Stimulated activated CD4-positive, alpha-beta T cell treated with anti-CD3 and anti-CD28 coated beads, Interleukin-4, amount 100 ng/mL, for 24 hours (primary cell): ENCODE results near the gene STARD4.

Experiments
- DNase-seq: peaks from one replicate; pipeline ENCODE4 v3.0.0-alpha.2; 2020

STARD4 gene

GRCh38 chr5:111512375-111513130 lies at the start of gene STARD4:
Gene STARD4, minus strand, starts transcription at chr5:111512535. Its CDS starts 5,102 bp downstream, at chr5:111507433.
- DNase-seq = peak; percentile 92

GRCh38 chr5:111559680-111560079 lies 47.3 kb upstream of the STARD4 start:
- DNase-seq = no peak

- no peak for DNase-seq
Observed at GRCh38 chr5:111557686-111558085, 45.4 kb upstream of the STARD4 start.

- no peak for DNase-seq
Observed at GRCh38 chr5:111557111-111557510, 44.8 kb upstream of the STARD4 start.

- no peak for DNase-seq
Observed at GRCh38 chr5:111556501-111556900, 44.2 kb upstream of the STARD4 start.

- DNase-seq = no peak
Observed at GRCh38 chr5:111555760-111556159, 43.4 kb upstream of the STARD4 start.

GRCh38 chr5:111553868-111554267 lies 41.5 kb upstream of the STARD4 start:
- DNase-seq = no peak

GRCh38 chr5:111552896-111553295 lies 40.6 kb upstream of the STARD4 start:
- DNase-seq = no peak

- no peak for DNase-seq
Observed at GRCh38 chr5:111552492-111552891, 40.2 kb upstream of the STARD4 start.

GRCh38 chr5:111551569-111552275 lies 39.4 kb upstream of the STARD4 start:
- DNase-seq = no peak

GRCh38 chr5:111551161-111551560 lies 38.8 kb upstream of the STARD4 start:
- DNase-seq = no peak

GRCh38 chr5:111550282-111551020 lies 38.1 kb upstream of the STARD4 start:
- peak; percentile 81 for DNase-seq

GRCh38 chr5:111548992-111549649 lies 36.8 kb upstream of the STARD4 start:
- DNase-seq = no peak

GRCh38 chr5:111548348-111548950 lies 36.1 kb upstream of the STARD4 start:
- no peak for DNase-seq

- DNase-seq = no peak
Observed at GRCh38 chr5:111545031-111545430, 32.7 kb upstream of the STARD4 start.

- DNase-seq = no peak
Observed at GRCh38 chr5:111537141-111538024, 25.0 kb upstream of the STARD4 start.

- no peak for DNase-seq
Observed at GRCh38 chr5:111535879-111536549, 23.7 kb upstream of the STARD4 start.

- no peak for DNase-seq
Observed at GRCh38 chr5:111532886-111533582, 20.7 kb upstream of the STARD4 start.

GRCh38 chr5:111530298-111530740 lies 18.0 kb upstream of the STARD4 start:
- peak; percentile 76 for DNase-seq

- no peak for DNase-seq
Observed at GRCh38 chr5:111528056-111528455, 15.7 kb upstream of the STARD4 start.
